ENCODE data around the gene CACNG5.

Gene CACNG5

DNA sequence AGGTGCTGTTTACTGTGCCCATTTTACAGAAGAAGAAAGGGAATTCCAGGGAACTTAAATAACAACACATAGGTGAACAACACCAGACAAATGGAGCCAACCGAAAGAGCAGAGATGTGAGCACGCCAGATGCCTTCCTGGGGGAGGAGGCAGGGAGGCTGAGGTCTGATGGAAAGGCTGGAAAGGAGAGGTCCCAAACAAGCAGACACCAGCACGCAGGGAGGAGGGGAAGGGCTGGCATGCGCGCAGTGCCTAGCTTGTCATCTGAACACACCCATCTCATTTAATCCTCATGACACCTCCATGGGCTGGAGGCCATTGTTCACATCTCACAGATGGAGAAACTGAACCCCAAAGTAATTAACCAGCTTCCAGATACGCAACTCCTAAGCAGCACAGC lies 20.9 kb upstream of the CACNG5 start:
- TF ChIP-seq, protein P1, sequence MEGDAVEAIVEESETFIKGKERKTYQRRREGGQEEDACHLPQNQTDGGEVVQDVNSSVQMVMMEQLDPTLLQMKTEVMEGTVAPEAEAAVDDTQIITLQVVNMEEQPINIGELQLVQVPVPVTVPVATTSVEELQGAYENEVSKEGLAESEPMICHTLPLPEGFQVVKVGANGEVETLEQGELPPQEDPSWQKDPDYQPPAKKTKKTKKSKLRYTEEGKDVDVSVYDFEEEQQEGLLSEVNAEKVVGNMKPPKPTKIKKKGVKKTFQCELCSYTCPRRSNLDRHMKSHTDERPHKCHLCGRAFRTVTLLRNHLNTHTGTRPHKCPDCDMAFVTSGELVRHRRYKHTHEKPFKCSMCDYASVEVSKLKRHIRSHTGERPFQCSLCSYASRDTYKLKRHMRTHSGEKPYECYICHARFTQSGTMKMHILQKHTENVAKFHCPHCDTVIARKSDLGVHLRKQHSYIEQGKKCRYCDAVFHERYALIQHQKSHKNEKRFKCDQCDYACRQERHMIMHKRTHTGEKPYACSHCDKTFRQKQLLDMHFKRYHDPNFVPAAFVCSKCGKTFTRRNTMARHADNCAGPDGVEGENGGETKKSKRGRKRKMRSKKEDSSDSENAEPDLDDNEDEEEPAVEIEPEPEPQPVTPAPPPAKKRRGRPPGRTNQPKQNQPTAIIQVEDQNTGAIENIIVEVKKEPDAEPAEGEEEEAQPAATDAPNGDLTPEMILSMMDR (IDR thresholded peaks at IDR 0.05; ENCODE audit: control extremely low read depth, extremely low read depth, low read depth, missing control alignments), result no peak
- no peak for DNase-seq (ENCODE audit: extremely low spot score)
- POLR2A ChIA-PET, result no interaction called here
- CTCF ChIA-PET, result no interaction called here

DNA sequence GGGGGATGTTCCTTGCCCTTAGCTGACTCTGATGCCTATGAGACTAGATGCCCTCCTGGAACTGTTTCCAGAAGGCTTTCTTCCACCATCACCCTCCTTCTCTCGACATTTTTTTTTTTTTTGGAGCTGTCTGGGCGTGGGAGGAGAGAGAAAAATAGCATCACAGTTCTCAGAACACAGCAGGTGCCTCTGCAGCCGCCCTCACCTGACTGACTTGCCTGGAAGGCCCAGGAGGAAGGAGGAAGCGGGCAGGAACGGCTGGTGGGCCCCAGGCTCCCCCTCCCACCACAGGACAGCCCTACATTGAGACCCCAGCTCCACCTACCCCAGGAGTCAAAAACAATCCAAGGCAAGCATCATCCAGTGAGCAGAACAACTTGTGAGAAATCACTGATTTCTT lies 20.3 kb upstream of the CACNG5 start:
- no peak for DNase-seq (ENCODE audit: extremely low spot score)
- ChIA-PET POLR2A (no interaction called here), CTCF (no interaction called here)
- TF ChIP-seq, protein P1 (IDR thresholded peaks at IDR 0.05; ENCODE audit: control extremely low read depth, extremely low read depth, low read depth, missing control alignments), result no peak

DNA sequence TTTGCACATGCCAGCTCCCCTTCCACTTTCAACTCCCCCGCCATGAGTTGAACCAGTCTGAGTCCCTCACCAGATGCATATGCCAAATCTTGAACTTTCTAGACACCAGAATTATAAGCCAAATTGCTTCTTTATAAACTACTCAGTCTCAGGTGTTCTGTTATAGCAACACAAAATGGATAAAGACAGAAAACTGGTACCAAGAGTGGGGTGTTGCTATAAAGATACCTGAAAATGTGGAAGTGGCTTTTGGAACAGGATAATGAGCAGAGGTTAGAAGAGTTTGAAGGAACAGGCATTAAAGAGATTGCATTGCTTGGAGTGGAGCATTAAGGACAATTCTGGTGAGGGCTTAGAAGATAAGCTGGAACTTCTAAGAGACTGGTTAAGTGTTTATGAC lies 17.2 kb upstream of the CACNG5 start:
- no peak for DNase-seq (ENCODE audit: extremely low spot score)
- CTCF ChIA-PET, result interaction anchor here (1.7 kb wide), 1 partner anchor 13 kb away, joined by 4 read pairs; no protein-coding TSS in a partner anchor
- POLR2A ChIA-PET, result no interaction called here
- TF ChIP-seq, protein P1 (IDR thresholded peaks at IDR 0.05; ENCODE audit: control extremely low read depth, extremely low read depth, low read depth, missing control alignments), result no peak

DNA sequence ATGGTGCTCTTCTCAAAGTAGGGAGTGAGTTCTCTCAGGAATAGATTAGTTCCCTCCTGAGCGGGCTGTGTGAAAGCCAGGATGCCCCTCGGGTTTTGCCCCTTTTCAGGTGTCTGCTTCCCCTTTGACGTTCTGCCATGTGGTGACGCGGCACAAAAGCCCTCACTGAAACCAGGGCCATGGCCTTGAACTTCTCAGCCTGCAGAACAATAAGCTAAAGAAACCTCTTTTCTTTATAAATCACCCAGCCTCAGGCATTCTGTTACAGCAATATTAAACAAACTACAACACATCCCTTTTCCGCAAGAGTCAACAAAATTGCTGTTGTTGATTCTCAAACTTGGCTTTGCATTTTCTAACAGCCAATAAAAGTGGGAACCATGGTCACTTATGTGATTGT lies 15.5 kb upstream of the CACNG5 start:
- ChIA-PET CTCF (no interaction called here), POLR2A (no interaction called here)
- TF ChIP-seq, protein P1 (IDR thresholded peaks at IDR 0.05; ENCODE audit: control extremely low read depth, extremely low read depth, low read depth, missing control alignments), result no peak
- DNase-seq (ENCODE audit: extremely low spot score), result no peak

DNA sequence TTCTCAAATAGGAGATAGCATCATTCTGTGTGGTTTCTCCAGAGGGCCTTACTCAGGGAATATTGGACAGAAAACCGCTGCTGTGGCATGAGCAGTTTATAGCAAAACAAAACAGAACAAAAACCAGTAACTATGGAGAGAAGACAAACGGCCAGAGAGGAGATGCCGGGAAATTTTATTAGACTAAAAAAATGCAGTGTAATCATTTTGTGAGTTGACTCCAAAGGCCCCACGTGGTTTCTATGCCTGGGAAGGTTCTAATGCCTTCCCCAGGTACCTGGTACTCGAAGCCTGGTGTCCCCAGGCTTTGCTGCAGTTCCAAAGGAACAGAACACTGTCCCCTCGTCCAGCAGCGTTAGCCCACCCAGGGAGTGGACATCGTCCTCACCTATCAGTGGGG lies 12.9 kb upstream of the CACNG5 start:
- no peak for DNase-seq (ENCODE audit: extremely low spot score)
- CTCF ChIA-PET, result no interaction called here

DNA sequence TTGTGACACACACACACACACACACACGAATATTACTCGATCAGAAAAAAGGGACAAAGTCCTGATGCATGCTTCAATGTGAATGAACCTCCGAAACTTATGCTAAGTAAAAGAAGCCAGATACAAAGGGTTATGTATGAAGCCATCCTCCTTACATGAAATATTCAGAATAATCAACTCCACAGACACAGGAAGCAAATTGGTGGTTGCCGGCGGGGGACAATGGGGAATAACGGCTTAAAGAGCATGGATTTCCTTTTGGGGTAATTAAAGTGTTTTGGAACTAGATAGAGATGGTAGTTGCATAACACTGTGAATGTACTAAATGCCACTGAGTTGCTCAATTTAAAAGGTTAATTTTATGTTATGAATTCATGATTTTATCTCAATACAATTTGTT lies 8.1 kb upstream of the CACNG5 start:
- TF ChIP-seq, protein P1 (IDR thresholded peaks at IDR 0.05; ENCODE audit: control extremely low read depth, extremely low read depth, low read depth, missing control alignments), result no peak
- DNase-seq (ENCODE audit: extremely low spot score), result no peak
- POLR2A ChIA-PET, result no interaction called here
- CTCF ChIA-PET, result no interaction called here

More for the DNA sequence above, 12.9 kb upstream of the CACNG5 start:
- POLR2A ChIA-PET, result no interaction called here
- TF ChIP-seq, protein P1 (IDR thresholded peaks at IDR 0.05; ENCODE audit: control extremely low read depth, extremely low read depth, low read depth, missing control alignments), result no peak

DNA sequence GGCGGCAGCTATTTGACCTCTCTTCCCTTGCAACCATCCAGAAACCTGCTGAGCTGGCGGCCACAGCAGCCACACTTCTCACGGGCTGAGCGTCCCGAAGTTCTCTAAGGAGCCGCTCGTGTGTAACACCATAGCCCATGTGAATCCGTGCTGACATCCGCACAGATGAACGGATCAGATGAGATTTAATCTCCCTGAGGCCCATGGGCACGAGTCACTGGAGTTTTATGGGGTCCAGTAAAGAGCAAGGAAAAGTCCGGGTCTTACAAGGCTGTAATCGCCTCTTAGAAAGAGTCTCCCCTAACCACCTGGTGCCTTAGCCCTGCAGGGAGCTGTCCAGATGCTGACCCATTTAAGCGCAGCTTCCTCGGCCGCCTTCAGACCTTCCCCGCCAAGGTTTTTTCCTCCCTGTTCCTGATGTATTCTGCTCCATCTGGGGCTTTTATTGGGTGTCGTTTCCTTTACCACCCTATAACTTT lies 5.5 kb upstream of the CACNG5 start:
- DNase-seq (ENCODE audit: extremely low spot score), result peak; percentile 54
- TF ChIP-seq, protein P1 (IDR thresholded peaks at IDR 0.05; ENCODE audit: control extremely low read depth, extremely low read depth, low read depth, missing control alignments), result no peak
- CTCF ChIA-PET, result interaction anchor here (0.9 to 1.4 kb wide), 2 partner anchors 10 to 13 kb away, joined by 3 to 4 read pairs; no protein-coding TSS in a partner anchor
- POLR2A ChIA-PET, result no interaction called here

All from GM10248 (cell line).